ENCODE data around the gene VWCE.

- TF ChIP-seq CTCF (IDR thresholded peaks at IDR 0.05; ENCODE audit: low read length): no peak
- TF ChIP-seq EZH2phosphoT487 (IDR thresholded peaks at IDR 0.05; ENCODE audit: low read length): no peak
Observed at GRCh38 chr11:61328351-61328750, 33.2 kb upstream of the VWCE start.

Measured in MM.1S (cell line).